Measurements from ENCODE around the gene TSEN15.

The TSEN15 gene

DNA sequence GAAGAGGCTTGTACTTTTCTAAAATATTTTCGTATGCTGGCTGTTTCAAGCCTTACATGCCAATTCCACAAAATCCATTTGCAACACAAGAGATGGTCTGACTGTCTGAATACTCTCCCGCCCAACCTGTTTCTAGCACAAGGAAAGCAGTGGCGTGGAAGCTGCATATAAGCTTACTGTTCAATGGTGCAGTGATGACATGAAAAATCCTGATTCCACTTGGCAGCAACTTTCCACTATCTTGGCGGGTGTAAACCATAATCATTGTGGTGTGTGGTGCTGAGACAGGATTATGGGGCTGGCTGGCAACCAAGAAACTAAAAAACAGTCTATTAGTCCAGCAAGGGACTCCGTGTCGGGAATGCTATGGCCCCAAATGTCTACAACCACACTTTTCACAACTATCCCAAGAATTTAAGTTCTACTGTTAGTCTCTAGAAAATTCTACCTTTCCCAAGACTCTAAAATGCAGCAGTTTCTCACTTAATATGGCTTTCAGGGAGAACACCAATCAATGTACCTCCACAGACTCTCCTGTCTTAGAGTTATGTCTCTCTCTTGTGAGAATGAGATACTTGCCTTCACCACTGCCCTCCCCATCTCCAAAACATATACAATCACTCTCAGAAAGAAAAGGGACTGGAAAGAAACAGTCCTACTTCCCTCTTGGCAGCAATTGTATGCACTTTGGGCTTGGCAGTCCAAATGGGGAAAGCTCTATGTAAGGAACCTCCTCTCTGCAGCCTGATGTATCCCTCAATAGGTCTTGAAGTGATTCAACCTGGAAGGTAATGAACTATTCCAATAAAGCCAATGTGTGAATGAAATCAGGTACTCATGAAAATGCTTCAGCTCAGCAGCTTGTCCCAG, 23.5 kb upstream of the TSEN15 start:
- Histone ChIP-seq H3K4me3 (ENCODE audit: low read depth, low read length) (no peak overlapping the region), H3K27ac (no peak overlapping the region), H3K36me3 (no peaks in the 10 kb centered on the region), H3K9me3 (ENCODE audit: severe bottlenecking) (no peaks in the 10 kb centered on the region), H3K27me3 (ENCODE audit: insufficient read depth, low read depth, severe bottlenecking) (no peaks in the 10 kb centered on the region)
- TF ChIP-seq, protein P1, sequence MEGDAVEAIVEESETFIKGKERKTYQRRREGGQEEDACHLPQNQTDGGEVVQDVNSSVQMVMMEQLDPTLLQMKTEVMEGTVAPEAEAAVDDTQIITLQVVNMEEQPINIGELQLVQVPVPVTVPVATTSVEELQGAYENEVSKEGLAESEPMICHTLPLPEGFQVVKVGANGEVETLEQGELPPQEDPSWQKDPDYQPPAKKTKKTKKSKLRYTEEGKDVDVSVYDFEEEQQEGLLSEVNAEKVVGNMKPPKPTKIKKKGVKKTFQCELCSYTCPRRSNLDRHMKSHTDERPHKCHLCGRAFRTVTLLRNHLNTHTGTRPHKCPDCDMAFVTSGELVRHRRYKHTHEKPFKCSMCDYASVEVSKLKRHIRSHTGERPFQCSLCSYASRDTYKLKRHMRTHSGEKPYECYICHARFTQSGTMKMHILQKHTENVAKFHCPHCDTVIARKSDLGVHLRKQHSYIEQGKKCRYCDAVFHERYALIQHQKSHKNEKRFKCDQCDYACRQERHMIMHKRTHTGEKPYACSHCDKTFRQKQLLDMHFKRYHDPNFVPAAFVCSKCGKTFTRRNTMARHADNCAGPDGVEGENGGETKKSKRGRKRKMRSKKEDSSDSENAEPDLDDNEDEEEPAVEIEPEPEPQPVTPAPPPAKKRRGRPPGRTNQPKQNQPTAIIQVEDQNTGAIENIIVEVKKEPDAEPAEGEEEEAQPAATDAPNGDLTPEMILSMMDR (IDR thresholded peaks at IDR 0.05; ENCODE audit: low read depth, low read length): no peak
- DNase-seq: no peak

DNA sequence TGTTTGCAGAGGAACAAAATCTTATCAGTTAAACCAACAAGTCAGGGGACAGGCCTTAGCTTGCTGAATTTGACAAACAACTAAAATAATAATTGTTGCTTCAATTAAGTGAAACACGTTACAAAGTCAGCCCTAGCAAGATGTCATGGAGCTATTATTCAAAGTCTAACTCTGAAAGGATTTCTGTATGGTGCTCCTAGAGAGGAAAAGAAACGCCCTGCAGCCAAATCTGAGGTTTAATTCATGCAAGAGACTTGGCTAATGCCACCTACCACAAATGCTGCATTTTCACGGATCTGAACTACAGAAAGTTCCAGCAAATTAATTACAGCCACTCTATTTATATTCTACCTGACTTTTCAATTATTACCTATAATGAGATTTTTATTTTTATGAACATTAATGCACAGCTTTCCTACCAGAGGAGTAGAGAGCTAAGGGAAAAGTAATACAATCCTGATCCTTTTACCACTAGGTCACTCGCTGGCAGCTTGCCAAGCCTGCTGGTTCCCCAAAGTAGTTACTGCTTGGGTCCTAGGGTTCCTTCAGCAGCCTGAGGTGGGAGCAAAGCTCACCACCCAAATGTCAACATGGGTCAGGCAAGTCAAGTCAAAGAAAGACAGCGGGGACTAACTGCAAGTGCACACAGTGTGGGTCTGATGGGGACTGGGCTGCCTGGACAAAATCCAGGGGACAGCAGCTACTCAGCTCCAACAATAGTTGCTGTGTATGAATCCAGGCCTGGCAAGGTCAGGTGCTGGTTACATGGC, 22.5 kb upstream of the TSEN15 start:
- Histone ChIP-seq H3K4me3 (ENCODE audit: low read depth, low read length) (no peak overlapping the region), H3K9me3 (ENCODE audit: severe bottlenecking) (no peaks in the 10 kb centered on the region), H3K36me3 (no peaks in the 10 kb centered on the region), H3K27me3 (ENCODE audit: insufficient read depth, low read depth, severe bottlenecking) (no peaks in the 10 kb centered on the region), H3K27ac (no peak overlapping the region)
- TF ChIP-seq, protein P1 (IDR thresholded peaks at IDR 0.05; ENCODE audit: low read depth, low read length): no peak
- DNase-seq: no peak

DNA sequence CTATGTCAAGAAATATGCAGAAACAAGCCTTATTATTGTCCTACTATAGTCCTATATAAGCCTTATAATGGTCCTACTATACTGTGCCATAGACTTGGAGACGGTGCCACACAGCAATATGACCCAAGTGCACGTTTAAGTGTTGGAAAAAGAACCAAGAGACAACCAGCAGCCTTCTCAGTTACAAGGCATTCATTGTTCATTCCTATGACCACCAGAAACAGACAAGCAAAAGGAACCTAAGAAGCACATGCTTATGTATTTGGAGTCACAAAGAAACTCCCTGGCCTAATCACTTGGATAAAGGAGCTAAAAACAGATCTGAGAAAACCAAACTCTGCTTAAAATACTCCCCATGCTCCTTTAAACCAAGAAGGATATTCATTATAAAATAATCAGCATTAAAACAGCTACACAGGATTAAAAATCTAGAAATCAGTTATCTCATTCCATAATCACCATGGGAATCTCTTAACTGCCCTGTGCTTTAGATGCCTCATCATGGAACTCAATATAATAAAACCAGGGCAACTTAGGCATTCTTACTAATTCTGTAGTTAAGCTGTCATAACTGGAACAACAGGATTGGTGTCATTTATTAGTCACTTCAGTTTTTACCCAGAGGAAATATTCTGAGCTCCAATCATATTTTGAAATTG, 21.0 kb upstream of the TSEN15 start:
- Histone ChIP-seq H3K27me3 (ENCODE audit: insufficient read depth, low read depth, severe bottlenecking) (no peaks in the 10 kb centered on the region), H3K27ac (no peak overlapping the region)
- TF ChIP-seq, protein P1 (IDR thresholded peaks at IDR 0.05; ENCODE audit: low read depth, low read length): no peak

DNA sequence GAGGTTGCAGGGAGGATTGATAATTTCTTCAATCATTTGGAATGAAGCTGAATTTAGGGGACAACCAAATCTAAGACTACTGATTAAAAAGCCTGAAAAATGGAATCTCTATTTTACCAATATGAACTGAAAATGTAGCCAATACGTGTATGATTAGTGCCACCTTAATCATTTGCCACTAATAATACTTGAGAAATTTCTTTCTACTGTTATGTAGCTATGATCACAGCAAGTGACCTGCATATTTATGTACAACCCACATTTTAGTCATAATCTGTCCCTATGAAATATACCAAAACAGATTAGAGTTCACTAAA, 20.5 kb upstream of the TSEN15 start:
- Histone ChIP-seq H3K36me3 (no peaks in the 10 kb centered on the region), H3K27me3 (ENCODE audit: insufficient read depth, low read depth, severe bottlenecking) (no peaks in the 10 kb centered on the region), H3K4me3 (ENCODE audit: low read depth, low read length) (no peak overlapping the region), H3K9me3 (ENCODE audit: severe bottlenecking) (no peaks in the 10 kb centered on the region), H3K27ac (no peak overlapping the region)
- TF ChIP-seq, protein P1 (IDR thresholded peaks at IDR 0.05; ENCODE audit: low read depth, low read length): no peak
- DNase-seq: no peak

More for the DNA sequence above, 21.0 kb upstream of the TSEN15 start:
- Histone ChIP-seq H3K4me3 (ENCODE audit: low read depth, low read length) (no peak overlapping the region), H3K9me3 (ENCODE audit: severe bottlenecking) (no peaks in the 10 kb centered on the region), H3K36me3 (no peaks in the 10 kb centered on the region)
- no peak for DNase-seq

DNA sequence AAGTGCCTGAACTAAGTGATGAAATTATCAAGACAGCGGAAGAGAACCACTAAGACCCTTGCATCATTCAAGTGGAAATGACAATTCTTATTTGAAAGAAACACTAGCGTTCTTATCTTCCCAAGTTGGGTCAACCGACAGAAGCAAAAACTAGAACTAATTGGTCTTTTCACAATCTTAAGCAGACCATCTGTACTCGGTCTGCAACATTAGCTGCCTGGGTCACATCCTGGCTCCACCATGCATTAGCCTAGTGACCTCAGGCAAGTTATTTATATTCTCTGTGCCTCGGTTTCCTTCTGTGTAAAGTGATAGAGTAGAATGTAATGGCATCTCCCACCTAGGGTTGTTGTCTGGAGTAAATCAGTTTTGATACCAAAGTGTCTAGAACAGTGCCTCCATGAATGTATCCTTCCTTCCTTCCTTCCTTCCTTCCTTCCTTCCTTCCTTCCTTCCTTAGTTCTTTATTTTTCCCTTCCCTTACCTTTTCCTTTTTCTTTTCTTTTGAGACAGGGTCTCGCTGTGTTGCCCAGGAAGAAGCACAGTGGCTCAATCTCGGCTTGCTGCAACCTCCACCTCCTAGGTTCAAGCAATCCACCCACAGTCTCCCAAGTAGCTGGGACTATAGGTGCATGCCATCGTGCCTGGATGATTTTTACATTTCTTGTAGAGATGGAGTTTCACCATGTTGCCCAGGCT, 20.0 kb upstream of the TSEN15 start:
- TF ChIP-seq, protein P1 (IDR thresholded peaks at IDR 0.05; ENCODE audit: low read depth, low read length): no peak
- no peak overlapping the region for H3K27ac ChIP-seq

More for the DNA sequence above, 20.0 kb upstream of the TSEN15 start:
- H3K9me3 ChIP-seq (ENCODE audit: severe bottlenecking): no peaks in the 10 kb centered on the region
- DNase-seq: no peak
- H3K27me3 ChIP-seq (ENCODE audit: insufficient read depth, low read depth, severe bottlenecking): no peaks in the 10 kb centered on the region
- H3K36me3 ChIP-seq: no peaks in the 10 kb centered on the region
- H3K4me3 ChIP-seq (ENCODE audit: low read depth, low read length): no peak overlapping the region

Measured in WERI-Rb-1 (cell line).